Astrocyte of the spinal cord (primary cell): ENCODE measurements around the gene LMBR1.

Experiments
- DNase-seq: peaks from one replicate; pipeline ENCODE4 v3.0.0; 2011; ENCODE audit warnings: low read depth, low spot score
- H3K4me3 ChIP-seq: 2 replicates; pipeline ENCODE4 v1.5.1; 2011; ENCODE audit warnings: low read depth, mild to moderate bottlenecking, low read length, moderate library complexity
- in situ Hi-C: cut with HindIII; loops from 2 replicates; pipeline ENCODE4 v1.10.0; 2017; ENCODE audit warnings: low sequenced_read_pairs
- TF ChIP-seq, protein P1 (sequence below): IDR thresholded peaks from 2 replicates; pipeline ENCODE4 v1.5.1; 2012; ENCODE audit warnings: low read depth, mild to moderate bottlenecking, low read length, inconsistent platforms

The LMBR1 gene

GRCh38 chr7:156635529-156636385, 257.2 kb downstream of the LMBR1 start:
- no peak for DNase-seq
- TF ChIP-seq, protein P1, sequence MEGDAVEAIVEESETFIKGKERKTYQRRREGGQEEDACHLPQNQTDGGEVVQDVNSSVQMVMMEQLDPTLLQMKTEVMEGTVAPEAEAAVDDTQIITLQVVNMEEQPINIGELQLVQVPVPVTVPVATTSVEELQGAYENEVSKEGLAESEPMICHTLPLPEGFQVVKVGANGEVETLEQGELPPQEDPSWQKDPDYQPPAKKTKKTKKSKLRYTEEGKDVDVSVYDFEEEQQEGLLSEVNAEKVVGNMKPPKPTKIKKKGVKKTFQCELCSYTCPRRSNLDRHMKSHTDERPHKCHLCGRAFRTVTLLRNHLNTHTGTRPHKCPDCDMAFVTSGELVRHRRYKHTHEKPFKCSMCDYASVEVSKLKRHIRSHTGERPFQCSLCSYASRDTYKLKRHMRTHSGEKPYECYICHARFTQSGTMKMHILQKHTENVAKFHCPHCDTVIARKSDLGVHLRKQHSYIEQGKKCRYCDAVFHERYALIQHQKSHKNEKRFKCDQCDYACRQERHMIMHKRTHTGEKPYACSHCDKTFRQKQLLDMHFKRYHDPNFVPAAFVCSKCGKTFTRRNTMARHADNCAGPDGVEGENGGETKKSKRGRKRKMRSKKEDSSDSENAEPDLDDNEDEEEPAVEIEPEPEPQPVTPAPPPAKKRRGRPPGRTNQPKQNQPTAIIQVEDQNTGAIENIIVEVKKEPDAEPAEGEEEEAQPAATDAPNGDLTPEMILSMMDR: no peak
- in situ Hi-C loops: no loop called here
- H3K4me3 ChIP-seq: no peak overlapping the region

DNA sequence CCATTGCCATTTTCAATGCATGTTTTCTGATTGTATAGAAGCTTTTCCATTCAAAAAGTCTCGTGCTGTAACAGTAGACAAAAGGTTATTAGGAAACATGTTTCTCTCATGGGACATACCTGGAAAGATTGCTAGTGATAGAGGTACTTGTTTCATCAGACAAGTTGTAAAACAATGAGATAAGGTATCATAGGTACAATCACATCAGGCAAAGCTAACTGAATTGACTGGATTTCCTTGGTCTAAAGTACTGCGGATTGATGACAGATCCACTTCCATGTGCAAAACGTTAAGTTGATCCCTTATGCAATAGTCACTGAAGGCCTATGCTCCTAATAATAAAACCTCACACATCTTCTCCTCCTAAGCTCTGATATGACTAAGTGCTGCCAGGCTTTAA, 258.9 kb downstream of the LMBR1 start:
- H3K4me3 ChIP-seq: no peak overlapping the region
- no peak for DNase-seq
- in situ Hi-C loops: no loop called here
- TF ChIP-seq, protein P1: no peak

GRCh38 chr7:156629873-156630272, 263.1 kb downstream of the LMBR1 start:
- in situ Hi-C loops: no loop called here

DNA sequence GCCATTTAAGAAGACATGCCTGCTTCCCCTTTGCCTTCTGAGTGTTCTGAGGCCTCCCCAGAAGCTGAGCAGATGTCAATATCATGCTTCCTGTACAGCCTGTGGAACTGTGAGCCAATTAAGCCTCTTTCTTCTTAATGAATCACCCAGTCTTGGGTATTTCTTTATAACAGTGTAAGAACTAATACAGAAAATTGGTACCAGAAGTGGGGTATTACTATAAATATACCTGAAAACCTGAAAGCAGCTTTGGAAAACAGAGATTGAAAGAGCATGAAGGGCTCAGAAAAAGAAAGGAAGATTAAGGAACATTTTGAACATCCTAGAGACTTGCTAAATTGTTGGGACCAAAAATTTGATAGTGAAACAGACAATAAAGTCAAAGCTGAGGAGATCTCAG, 264.4 kb downstream of the LMBR1 start:
- H3K4me3 ChIP-seq: no peak overlapping the region
- TF ChIP-seq, protein P1: no peak
- no peak for DNase-seq
- in situ Hi-C loops: no loop called here

More at GRCh38 chr7:156629873-156630272, 263.1 kb downstream of the LMBR1 start:
- DNase-seq: no peak
- H3K4me3 ChIP-seq: no peak overlapping the region
- TF ChIP-seq, protein P1: no peak
